Parathyroid adenoma (tissue), 2 donors: ENCODE data around the gene PLA2R1.
A peak's percentile ranks its signal among the peaks of the same experiment; 100 is the strongest.

Experiments
- H2AFZ ChIP-seq: fragments of 300-600 bp; sonication (generic); one replicate; pipeline ENCODE4 v1.7.0; 2017; ENCODE audit warnings: antibody characterized with exemption, mild to moderate bottlenecking
- H3K27ac ChIP-seq: fragments of 300-600 bp; sonication (generic); one replicate; pipeline ENCODE4 v1.7.0; 2017
- H3K27me3 ChIP-seq: fragments of 300-600 bp; sonication (generic); one replicate; pipeline ENCODE4 v1.7.0; 2017; ENCODE audit warnings: low read length; ENCODE audit not compliant: control insufficient read depth, insufficient read depth
- H3K36me3 ChIP-seq: fragments of 300-600 bp; sonication (generic); one replicate; pipeline ENCODE4 v1.7.0; 2017; ENCODE audit warnings: low read length; ENCODE audit not compliant: control insufficient read depth, insufficient read depth
- H3K4me1 ChIP-seq: fragments of 300-600 bp; sonication (generic); one replicate; pipeline ENCODE4 v1.7.0; 2017; ENCODE audit warnings: control low read depth
- H3K4me2 ChIP-seq: fragments of 300-600 bp; sonication (generic); one replicate; pipeline ENCODE4 v1.7.0; 2017; ENCODE audit warnings: low read length
- H3K4me3 ChIP-seq: fragments of 300-600 bp; sonication (generic); one replicate; pipeline ENCODE4 v1.7.0; 2017; ENCODE audit warnings: low read depth, low read length
- H3K79me2 ChIP-seq: fragments of 300-600 bp; sonication (generic); one replicate; pipeline ENCODE4 v1.7.0; 2017; ENCODE audit warnings: control low read depth
- H3K9ac ChIP-seq: fragments of 300-600 bp; sonication (generic); one replicate; pipeline ENCODE4 v1.7.0; 2017; ENCODE audit warnings: mild to moderate bottlenecking
- H3K9me3 ChIP-seq: fragments of 300-600 bp; sonication (generic); one replicate; pipeline ENCODE4 v1.7.0; 2017; ENCODE audit warnings: low read length; ENCODE audit not compliant: control insufficient read depth
- CTCF ChIP-seq: fragments of 300-600 bp; sonication (generic); IDR thresholded peaks from one replicate; pipeline ENCODE4 v1.7.0; 2017; ENCODE audit warnings: antibody characterized with exemption, mild to moderate bottlenecking
- donor health status: primary hyperparathyroidism.

PLA2R1 gene

GRCh38 chr2:160055726-160056108 is 6.7 kb downstream of the PLA2R1 start:
- H3K9ac ChIP-seq = no peak overlapping the region
- no peak overlapping the region for H3K4me2 ChIP-seq
- no peak for TF ChIP-seq CTCF
- H3K36me3 ChIP-seq = no peaks in the 10 kb centered on the region
- H2AFZ ChIP-seq = no peak overlapping the region
- H3K27ac ChIP-seq = no peak overlapping the region
- H3K4me1 ChIP-seq = peaks cover 19% of the 10 kb centered on the region
- no peak overlapping the region for H3K4me3 ChIP-seq
- H3K9me3 ChIP-seq = no peaks in the 10 kb centered on the region
- H3K27me3 ChIP-seq = no peaks in the 10 kb centered on the region
- H3K79me2 ChIP-seq = no peaks in the 10 kb centered on the region

GRCh38 chr2:160054984-160055725 is 7.3 kb downstream of the PLA2R1 start:
- no peaks in the 10 kb centered on the region for H3K36me3 ChIP-seq
- peaks cover 15% of the 10 kb centered on the region for H3K4me1 ChIP-seq
- H3K9ac ChIP-seq = no peak overlapping the region
- no peak overlapping the region for H3K27ac ChIP-seq
- H3K4me2 ChIP-seq = no peak overlapping the region
- H3K27me3 ChIP-seq = no peaks in the 10 kb centered on the region
- no peak for TF ChIP-seq CTCF
- H3K79me2 ChIP-seq = no peaks in the 10 kb centered on the region
- H2AFZ ChIP-seq = no peak overlapping the region
- no peak overlapping the region for H3K4me3 ChIP-seq
- no peaks in the 10 kb centered on the region for H3K9me3 ChIP-seq

GRCh38 chr2:160053946-160054345 is 8.5 kb downstream of the PLA2R1 start:
- no peaks in the 10 kb centered on the region for H3K36me3 ChIP-seq
- H3K9ac ChIP-seq = no peak overlapping the region
- TF ChIP-seq CTCF = no peak
- no peaks in the 10 kb centered on the region for H3K27me3 ChIP-seq
- H3K4me3 ChIP-seq = no peak overlapping the region
- H3K27ac ChIP-seq = no peak overlapping the region
- H3K79me2 ChIP-seq = peaks cover 2% of the 10 kb centered on the region
- no peak overlapping the region for H3K4me2 ChIP-seq
- H3K4me1 ChIP-seq = peaks cover 15% of the 10 kb centered on the region
- H2AFZ ChIP-seq = no peak overlapping the region
- H3K9me3 ChIP-seq = no peaks in the 10 kb centered on the region

GRCh38 chr2:160052531-160052930 is 9.9 kb downstream of the PLA2R1 start:
- Histone ChIP-seq H3K4me3 (no peak overlapping the region), H3K27ac (peak overlapping the region; percentile 74), H3K9me3 (no peaks in the 10 kb centered on the region), H3K79me2 (peaks cover 5% of the 10 kb centered on the region), H3K4me1 (peaks cover 15% of the 10 kb centered on the region), H2AFZ (peak overlapping the region; percentile 66), H3K36me3 (no peaks in the 10 kb centered on the region), H3K4me2 (peak overlapping the region; percentile 11), H3K27me3 (no peaks in the 10 kb centered on the region), H3K9ac (no peak overlapping the region)
- no peak for TF ChIP-seq CTCF

- H3K9ac ChIP-seq = no peak overlapping the region
- H3K27ac ChIP-seq = peak overlapping the region; percentile 74
- H3K4me3 ChIP-seq = no peak overlapping the region
- no peaks in the 10 kb centered on the region for H3K36me3 ChIP-seq
- H3K27me3 ChIP-seq = no peaks in the 10 kb centered on the region
- H3K9me3 ChIP-seq = no peaks in the 10 kb centered on the region
- H2AFZ ChIP-seq = peak overlapping the region; percentile 11
- H3K4me2 ChIP-seq = no peak overlapping the region
- H3K4me1 ChIP-seq = peaks cover 15% of the 10 kb centered on the region
- no peak for TF ChIP-seq CTCF
- H3K79me2 ChIP-seq = peaks cover 9% of the 10 kb centered on the region
Observed at GRCh38 chr2:160051371-160051800, 11.0 kb downstream of the PLA2R1 start.
